ENCODE data around the gene LHFPL6. TPM values are rescaled to one million over a fixed set of nuclear protein-coding genes. Genes with fewer than 3 reads are reported as not detected.
"Not testable (repeated sequence)": the region's sequence is repeated elsewhere in the genome, so short reads cannot be mapped to it uniquely, and the experiment has no call there.

LHFPL6 gene
- total and polyA plus RNA-seq, 8 donors = 50.5 to 113 (median 80.2) TPM

DNA sequence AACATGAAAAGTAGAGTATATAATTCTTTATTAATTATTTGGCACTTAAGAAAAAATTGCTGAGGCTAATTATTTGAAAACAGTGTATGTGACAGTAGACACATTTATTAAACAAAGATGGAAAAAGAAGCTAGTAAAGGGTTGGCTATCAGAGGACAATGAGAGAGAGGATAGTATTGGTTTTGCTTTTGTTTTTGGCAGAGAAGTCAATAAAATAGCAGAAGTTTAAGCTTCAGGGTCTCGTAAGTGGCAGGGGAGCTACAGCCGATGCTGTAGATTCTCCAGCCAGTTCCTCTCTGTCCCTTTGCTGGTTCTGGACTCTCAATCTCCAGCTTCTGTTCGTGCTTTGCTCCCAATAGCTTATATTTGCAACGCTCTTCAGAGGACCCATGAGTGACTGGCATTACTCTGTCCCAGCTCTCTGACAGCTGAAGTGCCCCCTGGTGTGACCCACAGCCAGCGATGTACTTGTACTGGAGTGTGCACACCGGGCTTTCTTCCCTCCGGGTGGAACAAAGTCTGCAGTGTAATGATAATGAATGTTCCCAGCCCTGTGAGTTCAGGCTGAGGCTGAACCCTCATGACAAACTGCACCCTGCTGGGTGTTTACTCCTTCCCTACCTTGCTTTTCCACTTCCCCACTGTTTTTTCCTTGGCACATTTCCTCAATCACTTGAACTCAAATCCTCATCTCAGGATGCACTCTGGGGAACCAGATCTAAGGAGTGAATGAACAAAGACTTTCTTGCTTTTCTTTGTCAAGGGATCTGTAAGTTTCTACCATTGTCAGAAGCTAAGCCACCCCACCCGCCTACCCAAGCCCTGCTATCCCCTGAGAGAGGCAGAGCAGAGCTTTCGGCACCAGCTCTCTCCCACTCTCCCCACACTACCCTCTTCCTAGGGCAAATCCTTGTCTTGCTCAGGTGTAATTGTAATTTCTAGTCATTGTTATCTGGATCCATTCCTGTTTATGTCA lies 254.8 kb downstream of the LHFPL6 start:
- ATAC-seq (peak; percentile 44), DNase-seq (no peak)
- Histone ChIP-seq H3K9me3 (no peaks in the 10 kb centered on the region), H3K4me1 (no peaks in the 10 kb centered on the region), H3K4me3 (no peak overlapping the region), H3K36me3 (no peaks in the 10 kb centered on the region), H3K27me3 (no peaks in the 10 kb centered on the region), H3K27ac (no peak overlapping the region)
- TF ChIP-seq, protein P1, sequence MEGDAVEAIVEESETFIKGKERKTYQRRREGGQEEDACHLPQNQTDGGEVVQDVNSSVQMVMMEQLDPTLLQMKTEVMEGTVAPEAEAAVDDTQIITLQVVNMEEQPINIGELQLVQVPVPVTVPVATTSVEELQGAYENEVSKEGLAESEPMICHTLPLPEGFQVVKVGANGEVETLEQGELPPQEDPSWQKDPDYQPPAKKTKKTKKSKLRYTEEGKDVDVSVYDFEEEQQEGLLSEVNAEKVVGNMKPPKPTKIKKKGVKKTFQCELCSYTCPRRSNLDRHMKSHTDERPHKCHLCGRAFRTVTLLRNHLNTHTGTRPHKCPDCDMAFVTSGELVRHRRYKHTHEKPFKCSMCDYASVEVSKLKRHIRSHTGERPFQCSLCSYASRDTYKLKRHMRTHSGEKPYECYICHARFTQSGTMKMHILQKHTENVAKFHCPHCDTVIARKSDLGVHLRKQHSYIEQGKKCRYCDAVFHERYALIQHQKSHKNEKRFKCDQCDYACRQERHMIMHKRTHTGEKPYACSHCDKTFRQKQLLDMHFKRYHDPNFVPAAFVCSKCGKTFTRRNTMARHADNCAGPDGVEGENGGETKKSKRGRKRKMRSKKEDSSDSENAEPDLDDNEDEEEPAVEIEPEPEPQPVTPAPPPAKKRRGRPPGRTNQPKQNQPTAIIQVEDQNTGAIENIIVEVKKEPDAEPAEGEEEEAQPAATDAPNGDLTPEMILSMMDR (IDR thresholded peaks at IDR 0.05) = no peak
- intact Hi-C loops (cut with DNase I) = no loop called here

- no peak for ATAC-seq
- Histone ChIP-seq H3K4me3 (no peak overlapping the region), H3K4me1 (no peaks in the 10 kb centered on the region), H3K27ac (no peak overlapping the region), H3K36me3 (no peaks in the 10 kb centered on the region), H3K9me3 (no peaks in the 10 kb centered on the region), H3K27me3 (no peaks in the 10 kb centered on the region)
- intact Hi-C loops (cut with DNase I) = no loop called here
- no peak for DNase-seq
- TF ChIP-seq, protein P1 (IDR thresholded peaks at IDR 0.05) = no peak
Observed at GRCh38 chr13:39345982-39346381, 257.0 kb downstream of the LHFPL6 start.

GRCh38 chr13:39341251-39341650 lies 261.7 kb downstream of the LHFPL6 start:
- Histone ChIP-seq H3K36me3 (no peaks in the 10 kb centered on the region), H3K4me3 (no peak overlapping the region), H3K27me3 (no peaks in the 10 kb centered on the region), H3K4me1 (no peaks in the 10 kb centered on the region), H3K27ac (no peak overlapping the region), H3K9me3 (no peaks in the 10 kb centered on the region)
- TF ChIP-seq, protein P1 (IDR thresholded peaks at IDR 0.05) = no peak
- ATAC-seq (no peak), DNase-seq (no peak)
- intact Hi-C loops (cut with DNase I) = no loop called here

DNA sequence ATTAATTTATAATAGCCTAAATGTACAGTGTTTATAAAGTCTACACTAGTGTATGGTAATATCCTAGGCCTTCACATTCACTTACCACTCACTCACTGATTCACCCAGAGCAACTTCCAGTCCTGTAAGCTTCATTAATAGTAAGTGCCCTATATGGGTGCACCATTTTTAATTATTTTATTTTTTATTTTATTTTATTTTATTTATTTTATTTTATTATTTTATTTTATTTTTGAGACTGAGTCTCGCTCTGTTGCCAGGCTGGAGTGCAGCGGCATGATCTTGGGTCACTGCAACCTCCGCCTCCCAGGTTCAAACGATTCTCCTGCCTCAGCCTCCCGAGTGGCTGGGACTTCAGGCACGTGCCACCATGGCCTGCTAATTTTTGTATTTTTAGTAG lies 264.9 kb downstream of the LHFPL6 start:
- H3K36me3 ChIP-seq; H3K4me1 ChIP-seq; H3K4me3 ChIP-seq; DNase-seq; H3K27me3 ChIP-seq; H3K9me3 ChIP-seq; H3K27ac ChIP-seq; ATAC-seq; intact Hi-C loops (cut with DNase I): not testable (repeated sequence)

GRCh38 chr13:39336937-39337336 lies 266.1 kb downstream of the LHFPL6 start:
- ATAC-seq (no peak), DNase-seq (no peak)
- Histone ChIP-seq H3K9me3 (peaks cover 0 to 3% of the 10 kb centered on the region in 2 donors), H3K4me1 (no peaks in the 10 kb centered on the region), H3K4me3 (no peak overlapping the region), H3K27me3 (no peaks in the 10 kb centered on the region), H3K27ac (no peak overlapping the region), H3K36me3 (no peaks in the 10 kb centered on the region)
- intact Hi-C loops (cut with DNase I) = no loop called here
- TF ChIP-seq, protein P1 (IDR thresholded peaks at IDR 0.05) = no peak
